ENCODE results near the gene BICRA. TPM values are rescaled to one million over a fixed set of nuclear protein-coding genes. Genes with fewer than 3 reads are reported as not detected.

Gene BICRA
- total RNA-seq, 1 donor from 2014 or later, result 17.1 TPM

- Mint-ChIP-seq H3K9me3 (ENCODE audit: unreplicated experiment) (no peaks in the 10 kb centered on the region), H3K4me1 (ENCODE audit: unreplicated experiment) (no peaks in the 10 kb centered on the region), H3K36me3 (ENCODE audit: unreplicated experiment) (no peaks in the 10 kb centered on the region), H3K4me3 (ENCODE audit: unreplicated experiment) (no peak overlapping the region), H3K27me3 (ENCODE audit: unreplicated experiment) (peaks cover 5% of the 10 kb centered on the region), H3K27ac (ENCODE audit: unreplicated experiment) (no peak overlapping the region)
- DNase-seq (ENCODE audit: extremely low spot score, unreplicated experiment), result no peak
- no peak for TF ChIP-seq CTCF (IDR thresholded peaks at IDR 0.05)
Measured at GRCh38 chr19:47572635-47573034, 36.3 kb upstream of the BICRA start.

GRCh38 chr19:47573071-47574026 lies 35.6 kb upstream of the BICRA start, which contains the start of gene ZNF541:
Gene ZNF541 (minus strand): TSS chr19:47573148. CDS start chr19:47555856, 17,292 bp downstream.
- Mint-ChIP-seq H3K27me3 (ENCODE audit: unreplicated experiment) (peaks cover 5% of the 10 kb centered on the region), H3K4me1 (ENCODE audit: unreplicated experiment) (no peaks in the 10 kb centered on the region), H3K36me3 (ENCODE audit: unreplicated experiment) (no peaks in the 10 kb centered on the region), H3K9me3 (ENCODE audit: unreplicated experiment) (no peaks in the 10 kb centered on the region), H3K27ac (ENCODE audit: unreplicated experiment) (no peak within 1 kb of the TSS), H3K4me3 (ENCODE audit: unreplicated experiment) (no peak within 1 kb of the TSS)
- no peak for TF ChIP-seq CTCF (IDR thresholded peaks at IDR 0.05)
- no peak for DNase-seq (ENCODE audit: extremely low spot score, unreplicated experiment)

- H3K36me3 Mint-ChIP-seq (ENCODE audit: unreplicated experiment), result no peaks in the 10 kb centered on the region
- no peak overlapping the region for H3K27ac Mint-ChIP-seq (ENCODE audit: unreplicated experiment)
- DNase-seq (ENCODE audit: extremely low spot score, unreplicated experiment), result no peak
- H3K4me1 Mint-ChIP-seq (ENCODE audit: unreplicated experiment), result peaks cover 6% of the 10 kb centered on the region
- peaks cover 4% of the 10 kb centered on the region for H3K27me3 Mint-ChIP-seq (ENCODE audit: unreplicated experiment)
- H3K9me3 Mint-ChIP-seq (ENCODE audit: unreplicated experiment), result no peaks in the 10 kb centered on the region
- no peak for TF ChIP-seq CTCF (IDR thresholded peaks at IDR 0.05)
- no peak overlapping the region for H3K4me3 Mint-ChIP-seq (ENCODE audit: unreplicated experiment)
Measured at GRCh38 chr19:47580397-47580796, 28.5 kb upstream of the BICRA start.

GRCh38 chr19:47581605-47582319 lies 27.2 kb upstream of the BICRA start:
- no peak for DNase-seq (ENCODE audit: extremely low spot score, unreplicated experiment)
- Mint-ChIP-seq H3K27me3 (ENCODE audit: unreplicated experiment) (peaks cover 4% of the 10 kb centered on the region), H3K4me1 (ENCODE audit: unreplicated experiment) (peaks cover 6% of the 10 kb centered on the region), H3K4me3 (ENCODE audit: unreplicated experiment) (no peak overlapping the region), H3K36me3 (ENCODE audit: unreplicated experiment) (no peaks in the 10 kb centered on the region), H3K9me3 (ENCODE audit: unreplicated experiment) (peaks cover 5% of the 10 kb centered on the region), H3K27ac (ENCODE audit: unreplicated experiment) (no peak overlapping the region)
- TF ChIP-seq CTCF (IDR thresholded peaks at IDR 0.05), result no peak

All from osteocyte (in vitro differentiated cells).